ENCODE data around the gene NEK3.

DNA sequence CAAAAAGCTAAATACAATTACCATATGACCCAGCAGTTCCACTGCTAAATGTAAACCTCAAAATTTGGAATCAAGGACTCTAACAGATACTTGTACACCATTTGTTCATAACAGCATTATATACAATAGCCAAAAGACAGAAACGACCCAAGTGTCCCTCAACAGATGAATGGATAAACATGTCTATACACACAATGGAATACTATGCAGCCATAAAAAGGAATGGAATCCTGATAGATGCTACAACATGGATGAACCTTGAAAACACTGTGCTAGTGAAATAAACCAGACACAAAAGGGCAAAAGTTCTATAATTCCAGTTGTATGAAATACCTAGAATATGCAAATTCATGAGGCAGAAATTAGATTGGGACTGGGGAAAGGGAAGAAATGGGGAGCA lies 12.2 kb downstream of the NEK3 start:
- TF ChIP-seq, protein P1, sequence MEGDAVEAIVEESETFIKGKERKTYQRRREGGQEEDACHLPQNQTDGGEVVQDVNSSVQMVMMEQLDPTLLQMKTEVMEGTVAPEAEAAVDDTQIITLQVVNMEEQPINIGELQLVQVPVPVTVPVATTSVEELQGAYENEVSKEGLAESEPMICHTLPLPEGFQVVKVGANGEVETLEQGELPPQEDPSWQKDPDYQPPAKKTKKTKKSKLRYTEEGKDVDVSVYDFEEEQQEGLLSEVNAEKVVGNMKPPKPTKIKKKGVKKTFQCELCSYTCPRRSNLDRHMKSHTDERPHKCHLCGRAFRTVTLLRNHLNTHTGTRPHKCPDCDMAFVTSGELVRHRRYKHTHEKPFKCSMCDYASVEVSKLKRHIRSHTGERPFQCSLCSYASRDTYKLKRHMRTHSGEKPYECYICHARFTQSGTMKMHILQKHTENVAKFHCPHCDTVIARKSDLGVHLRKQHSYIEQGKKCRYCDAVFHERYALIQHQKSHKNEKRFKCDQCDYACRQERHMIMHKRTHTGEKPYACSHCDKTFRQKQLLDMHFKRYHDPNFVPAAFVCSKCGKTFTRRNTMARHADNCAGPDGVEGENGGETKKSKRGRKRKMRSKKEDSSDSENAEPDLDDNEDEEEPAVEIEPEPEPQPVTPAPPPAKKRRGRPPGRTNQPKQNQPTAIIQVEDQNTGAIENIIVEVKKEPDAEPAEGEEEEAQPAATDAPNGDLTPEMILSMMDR (IDR thresholded peaks at IDR 0.05; ENCODE audit: borderline replicate concordance, extremely low read depth, low read length, poor library complexity, severe bottlenecking), result no peak
- TF ChIP-seq EZH2 (IDR thresholded peaks at IDR 0.05; ENCODE audit: borderline replicate concordance, low read depth, low read length, severe bottlenecking), result no peak

Measured in DND-41 (cell line).